GM21447 (cell line): ENCODE results near the gene CREB5.
A peak's percentile ranks its signal among the peaks of the same experiment; 100 is the strongest.

ENCODE experiments used
- ATAC-seq: cut with Tn5 transposase; IDR thresholded peaks from one replicate; pipeline ENCODE4 v1.9.1; 2021; ENCODE audit not compliant: unreplicated experiment

The CREB5 gene

DNA sequence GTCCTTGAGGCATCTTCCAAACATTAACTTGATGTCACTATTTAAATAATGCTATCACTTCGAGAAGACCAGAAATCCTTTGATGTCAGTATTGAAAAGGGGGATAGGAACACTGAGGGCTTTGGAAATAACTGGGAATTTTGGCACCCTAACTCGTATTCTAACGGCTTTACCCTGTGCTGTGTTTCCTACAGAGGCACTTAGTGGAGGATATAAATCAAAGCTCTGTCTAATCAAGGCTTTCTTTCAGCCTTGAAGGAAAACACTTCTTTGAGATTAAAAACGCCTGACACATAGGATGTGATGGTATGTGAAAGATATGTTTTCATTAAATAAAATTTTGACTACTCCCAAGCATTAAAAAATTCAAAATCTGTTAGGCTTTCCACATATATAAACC lies 62.3 kb downstream of the CREB5 start:
- ATAC-seq, result no peak

DNA sequence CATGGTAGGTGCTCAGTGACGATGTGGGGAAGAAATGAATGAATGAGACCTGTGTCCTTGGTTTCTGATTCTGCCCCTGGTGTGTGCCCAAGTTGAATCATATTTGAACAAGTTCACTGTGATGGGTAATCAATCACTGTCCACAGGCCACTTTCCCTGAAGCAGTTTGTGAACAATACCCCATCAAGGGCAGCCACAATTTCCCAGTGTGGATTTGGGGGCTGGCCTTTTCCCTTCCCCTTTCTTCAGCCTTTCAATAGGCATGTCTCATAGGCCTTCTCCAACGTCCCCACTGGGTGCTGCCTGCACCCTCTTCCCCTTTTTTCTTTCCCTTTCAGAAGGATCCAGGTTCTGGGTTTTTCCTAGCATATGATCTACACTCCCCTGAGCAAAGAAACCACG lies 64.7 kb downstream of the CREB5 start:
- no peak for ATAC-seq

- ATAC-seq, result no peak
Measured at GRCh38 chr7:28478656-28479055, 66.3 kb downstream of the CREB5 start.

DNA sequence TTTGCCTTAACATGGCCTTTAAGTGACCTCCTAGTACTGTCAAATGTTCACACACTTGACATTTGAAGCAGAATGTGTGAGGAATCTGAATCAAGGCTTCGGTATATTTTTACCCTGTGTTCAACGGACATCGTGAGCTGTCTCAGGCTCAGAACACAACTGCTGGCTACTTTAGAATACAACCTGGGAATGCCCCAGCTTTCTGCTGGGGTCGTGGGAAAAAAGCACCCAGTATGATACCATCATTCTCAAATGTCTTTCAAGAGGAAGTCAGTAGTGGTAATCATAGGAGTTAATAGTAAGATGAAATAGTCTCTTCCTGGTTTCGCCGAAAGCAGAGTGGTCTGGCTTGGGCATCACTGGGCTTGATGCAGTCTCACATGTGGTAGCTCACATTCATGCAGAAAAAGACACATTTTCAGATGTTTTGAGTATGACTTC lies 67.2 kb downstream of the CREB5 start:
- peak; percentile 80 for ATAC-seq

GRCh38 chr7:28480595-28480994 lies 68.3 kb downstream of the CREB5 start:
- ATAC-seq, result no peak

DNA sequence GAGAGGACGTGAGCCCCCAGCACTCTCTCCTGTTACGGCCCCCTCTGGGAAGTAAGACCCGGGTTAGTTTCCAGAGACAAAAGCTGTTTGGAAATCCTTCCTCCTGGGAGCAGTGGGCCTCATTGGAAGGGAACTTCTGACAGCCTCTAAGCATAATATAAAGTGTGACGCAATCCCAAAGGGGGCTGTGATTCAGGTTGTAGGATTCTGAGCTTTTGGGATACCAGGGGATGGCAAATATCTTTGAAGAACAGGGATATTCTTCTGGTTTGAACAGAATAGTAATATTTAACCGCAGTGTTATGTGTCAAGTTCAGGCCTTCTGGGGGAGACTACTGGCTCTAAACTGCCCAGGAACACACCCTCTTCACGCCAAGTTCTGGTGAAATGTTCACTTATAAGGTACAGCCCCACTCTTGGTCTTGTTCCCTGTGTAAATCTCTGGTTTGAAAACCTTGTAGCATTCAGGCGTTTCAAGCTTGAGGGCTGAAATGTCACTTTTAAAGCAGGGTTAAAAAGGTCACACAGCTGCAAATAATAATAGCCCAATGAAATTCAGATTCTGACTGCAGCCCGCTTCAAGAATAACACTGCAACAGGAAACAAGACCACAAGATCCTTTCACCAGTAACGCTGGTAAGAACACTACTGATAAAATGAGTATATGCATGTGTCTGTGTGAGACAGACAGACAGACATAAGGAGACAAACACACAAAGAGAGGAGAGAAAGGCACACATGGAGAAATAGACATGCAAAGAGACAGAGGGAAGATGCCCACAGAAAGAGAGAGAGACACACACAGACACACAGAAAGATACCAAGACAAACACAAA lies 69.0 kb downstream of the CREB5 start:
- ATAC-seq, result peak; percentile 71

DNA sequence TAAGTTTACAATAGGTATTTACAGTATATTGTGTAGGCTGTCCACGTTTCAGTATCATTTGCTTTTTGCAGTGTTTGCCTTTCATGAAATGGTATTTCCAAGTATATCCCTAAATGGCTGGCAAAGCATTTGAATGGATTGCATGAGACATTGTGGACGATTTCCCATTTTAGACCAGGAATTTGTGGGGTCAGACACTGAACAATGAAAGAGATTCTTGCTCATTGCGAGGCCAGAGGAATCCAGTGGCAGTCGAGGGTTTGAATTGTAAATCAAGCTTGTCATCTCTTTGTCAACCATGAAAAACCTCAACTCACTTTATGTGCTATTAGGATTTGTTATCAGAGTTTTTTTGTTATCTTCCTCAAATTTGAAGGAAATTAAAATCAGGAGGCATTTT lies 70.8 kb downstream of the CREB5 start:
- no peak for ATAC-seq

DNA sequence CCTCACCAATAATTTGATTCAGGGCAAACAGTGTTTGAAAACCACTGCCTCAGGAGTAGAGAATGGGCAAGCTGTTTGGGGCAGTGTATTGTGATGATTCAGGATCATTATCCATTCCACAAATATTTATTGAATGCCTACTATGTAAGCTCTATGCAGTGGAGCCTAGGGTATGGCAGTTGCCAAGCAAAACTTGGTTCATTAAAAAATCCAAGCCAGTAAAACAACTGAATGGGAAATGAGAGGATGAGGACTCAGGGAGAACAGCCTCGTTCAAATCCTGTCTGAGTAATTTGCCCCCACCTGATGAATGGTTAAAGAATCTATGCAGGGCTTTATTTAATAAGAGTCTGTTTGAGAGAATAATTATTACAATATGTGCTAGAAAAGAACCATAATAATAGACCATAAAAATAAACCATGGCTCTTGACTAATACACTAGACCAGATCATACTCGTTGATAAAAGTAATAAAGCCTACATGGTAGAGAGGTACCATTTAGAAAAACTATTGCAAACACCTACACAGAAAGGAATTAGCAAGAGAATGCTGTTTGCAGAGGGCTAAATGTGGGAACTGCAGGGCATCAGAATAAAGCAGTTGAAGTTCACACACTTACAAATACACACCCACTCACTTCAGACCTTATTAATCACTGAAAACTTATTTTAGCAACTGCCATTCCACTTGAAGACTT lies 71.7 kb downstream of the CREB5 start:
- no peak for ATAC-seq

DNA sequence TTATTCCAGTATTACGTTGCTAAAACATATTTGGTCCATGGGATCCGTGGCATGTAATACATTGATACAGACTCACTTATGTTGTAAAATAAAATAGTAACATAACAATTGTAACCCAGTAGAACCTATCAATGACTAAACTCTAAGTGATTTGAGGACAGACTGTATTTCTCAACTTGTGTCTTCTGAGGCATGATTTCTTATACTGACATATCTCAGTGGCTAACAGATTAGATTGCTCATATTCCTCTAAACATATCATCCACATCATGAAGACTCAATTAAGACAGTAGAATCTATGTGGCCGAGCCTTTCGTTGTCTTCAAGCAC lies 72.3 kb downstream of the CREB5 start:
- ATAC-seq, result no peak

DNA sequence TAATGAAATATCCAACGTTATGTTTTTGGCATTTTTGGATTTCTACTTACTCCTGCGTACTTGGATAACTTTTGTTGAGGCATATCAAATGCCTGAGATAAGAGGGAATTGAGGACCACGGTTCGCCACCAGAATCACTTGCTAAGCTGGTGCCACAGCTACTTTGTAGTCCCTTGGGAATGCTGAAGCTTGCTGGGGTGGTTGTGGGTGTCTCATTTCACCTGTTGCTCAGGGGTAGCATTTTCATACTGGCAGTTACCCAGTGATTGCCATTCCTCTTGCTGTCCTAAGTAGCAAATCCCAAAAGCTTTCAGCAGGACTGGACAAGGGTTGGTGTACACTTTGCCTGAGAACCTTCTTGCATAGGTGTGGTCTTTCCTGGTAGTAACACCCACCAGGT lies 75.2 kb downstream of the CREB5 start:
- ATAC-seq, result no peak

- no peak for ATAC-seq
Measured at GRCh38 chr7:28488061-28488791, 75.9 kb downstream of the CREB5 start.

DNA sequence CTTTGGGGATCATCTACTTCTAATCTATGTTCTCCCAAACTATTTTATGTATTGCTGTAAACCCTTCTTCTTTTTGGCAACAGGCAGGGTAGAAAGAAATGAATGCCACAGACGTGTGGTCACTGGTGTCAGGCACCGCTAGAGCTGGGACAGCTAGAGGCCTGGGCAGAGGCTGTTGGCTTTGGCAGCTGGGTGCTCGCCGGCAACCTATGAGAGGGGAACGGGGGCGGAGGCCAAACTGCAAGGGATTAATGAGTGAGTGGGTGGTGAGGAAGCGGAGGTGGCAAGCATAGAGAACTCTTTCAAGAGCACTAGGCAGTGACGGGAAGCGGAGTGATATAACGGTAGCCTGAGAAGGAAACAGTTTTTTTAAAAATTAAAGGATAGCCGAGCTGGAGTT lies 78.5 kb downstream of the CREB5 start:
- ATAC-seq, result no peak

- ATAC-seq, result no peak
Measured at GRCh38 chr7:28493477-28493876, 81.2 kb downstream of the CREB5 start.

GRCh38 chr7:28497009-28497408 lies 84.7 kb downstream of the CREB5 start:
- no peak for ATAC-seq

DNA sequence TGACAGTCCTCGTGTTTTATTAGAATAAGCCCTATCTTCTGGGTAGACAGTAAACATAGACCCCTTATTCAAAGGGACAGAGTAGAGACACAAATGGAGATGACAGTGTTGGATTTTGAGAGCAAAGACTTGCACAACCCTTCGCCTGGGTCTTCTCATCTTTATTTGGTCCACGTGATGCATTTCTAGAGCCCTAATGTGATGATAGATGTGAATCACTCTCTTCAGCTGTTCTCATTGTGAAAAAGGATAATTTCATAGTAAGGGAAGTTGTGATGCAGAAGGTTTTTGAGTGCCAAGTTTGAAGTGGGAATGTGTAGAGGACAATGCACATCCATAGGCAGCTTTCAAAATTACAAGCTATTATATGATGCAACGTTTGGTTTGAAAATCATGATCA lies 86.3 kb downstream of the CREB5 start:
- ATAC-seq, result no peak

DNA sequence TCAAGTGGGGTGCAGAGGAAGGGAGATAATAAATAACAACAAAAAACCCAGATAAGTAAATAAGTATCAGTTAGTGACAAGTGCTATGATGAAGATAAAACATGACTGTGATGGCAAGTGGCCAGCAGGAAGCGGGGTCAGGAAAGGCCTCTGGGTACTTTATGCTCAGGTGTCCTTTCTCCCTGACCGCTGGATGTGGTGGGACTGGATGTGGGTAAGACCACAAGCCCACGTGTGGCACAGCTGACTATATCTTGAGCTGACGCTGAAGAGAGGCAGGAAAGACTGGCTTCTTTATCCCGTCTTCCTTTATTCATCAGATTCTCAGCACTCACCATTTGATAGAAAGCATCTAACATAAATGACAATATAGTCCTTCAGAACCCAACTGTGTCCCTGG lies 87.8 kb downstream of the CREB5 start:
- no peak for ATAC-seq

DNA sequence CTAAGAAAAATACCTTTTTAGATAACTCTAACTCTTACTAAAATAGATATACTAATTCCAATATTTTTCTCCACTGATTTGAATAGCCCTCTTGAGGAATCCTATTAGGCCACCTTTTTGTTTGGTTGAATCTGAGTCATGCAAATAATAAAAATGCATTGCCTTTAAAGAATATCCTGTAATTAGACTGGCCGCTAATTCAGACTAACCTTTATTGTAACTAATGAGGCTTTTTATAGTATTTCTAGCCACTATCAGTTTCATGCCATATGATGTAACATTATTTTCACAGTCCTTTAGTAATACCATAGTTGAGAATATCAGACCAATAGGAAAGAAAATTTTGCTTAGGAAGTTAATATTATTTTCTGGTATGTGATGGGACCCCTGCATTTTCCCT lies 90.1 kb downstream of the CREB5 start:
- no peak for ATAC-seq

- ATAC-seq, result no peak
Measured at GRCh38 chr7:28503396-28503795, 91.1 kb downstream of the CREB5 start.

DNA sequence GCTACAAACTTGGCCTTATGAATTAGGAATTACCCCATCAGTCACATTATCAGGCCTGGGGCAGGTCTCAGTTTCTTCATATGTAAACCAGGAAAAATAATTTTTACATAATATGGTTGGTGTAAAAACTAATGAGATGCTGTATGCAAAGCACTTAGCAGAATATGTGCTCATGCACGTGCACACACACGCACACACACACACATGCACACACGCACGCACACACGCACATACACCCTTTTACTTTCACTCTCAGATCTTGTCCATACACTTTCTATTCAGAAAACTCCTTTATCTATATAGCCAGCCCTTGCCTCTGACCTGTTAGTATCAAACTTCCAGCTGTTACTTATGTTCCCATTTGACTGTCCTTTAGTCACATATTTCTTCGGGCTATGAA lies 92.7 kb downstream of the CREB5 start:
- no peak for ATAC-seq

GRCh38 chr7:28505867-28506266 lies 93.5 kb downstream of the CREB5 start:
- no peak for ATAC-seq

DNA sequence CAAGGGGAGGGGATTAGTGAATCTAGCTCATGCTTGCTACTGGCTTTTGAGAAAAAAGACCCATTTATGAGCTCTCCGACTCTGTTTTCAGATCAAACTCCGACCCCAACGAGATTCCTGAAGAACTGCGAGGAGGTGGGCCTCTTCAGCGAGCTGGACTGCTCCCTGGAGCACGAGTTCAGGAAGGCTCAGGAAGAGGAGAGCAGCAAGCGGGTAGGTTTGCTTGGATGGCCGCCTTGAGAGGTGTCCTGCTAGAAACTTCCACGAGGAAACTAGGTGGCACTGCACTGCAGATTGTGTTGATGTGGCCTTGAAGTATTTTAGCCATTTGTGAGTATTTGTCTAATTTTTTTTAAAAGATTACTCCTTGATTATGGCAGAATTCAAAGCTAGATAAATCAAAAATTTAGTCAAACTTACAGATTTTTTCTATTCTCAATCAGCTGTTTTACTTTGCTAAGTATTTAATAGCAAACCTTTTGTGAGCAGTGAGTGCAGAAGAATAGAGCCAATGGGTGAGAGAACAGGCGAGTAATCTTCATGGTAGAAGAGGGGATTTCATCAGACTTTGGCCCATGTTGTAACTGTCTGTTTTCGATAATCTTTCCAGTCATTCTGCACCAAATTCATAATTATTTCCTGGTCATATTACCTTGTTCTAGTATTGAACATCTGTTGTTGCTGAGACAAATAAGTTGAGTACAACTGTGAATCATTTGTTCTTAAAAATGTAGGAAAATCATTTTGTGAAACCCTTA lies 95.4 kb downstream of the CREB5 start:
- ATAC-seq, result no peak
